GM21529 (cell line): ENCODE results near the gene PMPCB.

Experiments
- ATAC-seq: cut with Tn5 transposase; IDR thresholded peaks from one replicate; pipeline ENCODE4 v1.9.1; 2021; ENCODE audit not compliant: unreplicated experiment

Gene PMPCB

GRCh38 chr7:103325744-103326143 lies 28.5 kb downstream of the PMPCB start:
- no peak for ATAC-seq

GRCh38 chr7:103336761-103337160 lies 39.5 kb downstream of the PMPCB start:
- ATAC-seq: no peak

- no peak for ATAC-seq
These were observed 41.6 kb downstream of the PMPCB start for GRCh38 chr7:103338864-103339263.

GRCh38 chr7:103341466-103341865 lies 44.2 kb downstream of the PMPCB start:
- no peak for ATAC-seq

- ATAC-seq: no peak
These were observed 46.1 kb downstream of the PMPCB start for GRCh38 chr7:103343332-103343731.

GRCh38 chr7:103343758-103344452 lies 46.7 kb downstream of the PMPCB start:
- ATAC-seq: peak; percentile 11

GRCh38 chr7:103344453-103345149 lies 47.4 kb downstream of the PMPCB start, which contains the start of gene DNAJC2:
DNAJC2 (minus strand) TSS chr7:103344767; CDS start chr7:103344622, 145 bp downstream.
- ATAC-seq: peak; percentile 78

GRCh38 chr7:103346396-103346795 lies 49.2 kb downstream of the PMPCB start:
- no peak for ATAC-seq

GRCh38 chr7:103347507-103348267 lies 50.5 kb downstream of the PMPCB start, which contains the start of gene PSMC2:
PSMC2 (plus strand) TSS chr7:103347643; CDS start chr7:103347712, 69 bp downstream.
- ATAC-seq: peak; percentile 69

- no peak for ATAC-seq
These were observed 51.2 kb downstream of the PMPCB start for GRCh38 chr7:103348452-103348851.

GRCh38 chr7:103348959-103349358 lies 51.7 kb downstream of the PMPCB start:
- no peak for ATAC-seq

GRCh38 chr7:103349805-103350204 lies 52.6 kb downstream of the PMPCB start:
- ATAC-seq: no peak
